Endodermal cell (in vitro differentiated cells): Measurements from ENCODE around the gene APBA1. TPM values are rescaled to one million over a fixed set of nuclear protein-coding genes. Genes with fewer than 3 reads are reported as not detected.
A peak's percentile ranks its signal among the peaks of the same experiment; 100 is the strongest.

Experiments
- DNase-seq: peaks from one replicate; pipeline ENCODE4 v3.0.0-alpha.2; 2017
- H3K27ac ChIP-seq: 2 replicates; pipeline ENCODE4 v1.5.1; 2013; ENCODE audit warnings: mild to moderate bottlenecking, low read depth, low read length, moderate library complexity
- H3K27me3 ChIP-seq: 2 replicates; pipeline ENCODE4 v1.6.1; 2013; ENCODE audit warnings: mild to moderate bottlenecking, low read length, moderate library complexity; ENCODE audit not compliant: insufficient read depth, control insufficient read depth, poor library complexity, severe bottlenecking
- H3K36me3 ChIP-seq: 2 replicates; pipeline ENCODE4 v1.7.0; 2013; ENCODE audit warnings: mild to moderate bottlenecking, low read length, moderate library complexity; ENCODE audit not compliant: control insufficient read depth, insufficient read depth
- H3K4me1 ChIP-seq: one replicate; pipeline ENCODE4 v1.7.0; 2013; ENCODE audit warnings: low read length; ENCODE audit not compliant: control insufficient read depth, insufficient read depth
- H3K4me3 ChIP-seq: 2 replicates; pipeline ENCODE4 v1.5.1; 2013; ENCODE audit warnings: mild to moderate bottlenecking, low read length, moderate library complexity
- H3K9ac ChIP-seq: 2 replicates; pipeline ENCODE4 v1.6.1; 2013; ENCODE audit warnings: mild to moderate bottlenecking, low read length, moderate library complexity; ENCODE audit not compliant: poor library complexity, severe bottlenecking; ENCODE audit errors: extremely low read depth
- H3K9me3 ChIP-seq: 2 replicates; pipeline ENCODE4 v1.6.1; 2013; ENCODE audit warnings: mild to moderate bottlenecking, low read length, moderate library complexity; ENCODE audit not compliant: control insufficient read depth
- H3K27ac Mint-ChIP-seq: 2 replicates; pipeline ENCODE4 v1.8.0; 2020; ENCODE audit warnings: mixed read lengths
- H3K27me3 Mint-ChIP-seq: 2 replicates; pipeline ENCODE4 v1.8.0; 2021; ENCODE audit warnings: mild to moderate bottlenecking, mixed read lengths; ENCODE audit not compliant: insufficient read depth
- H3K36me3 Mint-ChIP-seq: 2 replicates; pipeline ENCODE4 v1.8.0; 2020; ENCODE audit warnings: low read depth, mixed read lengths
- H3K4me1 Mint-ChIP-seq: 2 replicates; pipeline ENCODE4 v1.8.0; 2020; ENCODE audit warnings: mixed read lengths
- H3K4me3 Mint-ChIP-seq: 2 replicates; pipeline ENCODE4 v1.8.0; 2020; ENCODE audit warnings: mild to moderate bottlenecking, moderate library complexity, mixed read lengths
- H3K9me3 Mint-ChIP-seq: 2 replicates; pipeline ENCODE4 v1.8.0; 2020; ENCODE audit warnings: mild to moderate bottlenecking, mixed read lengths
- WGBS, 2 experiments: methylation state at CpG; one replicate each; pipeline versions ENCODE4 v1.1.5 to v1.1.7; 2013; ENCODE audit warnings: missing lambda C conversion rate in 2 of 2, mixed read lengths in 1 of 2; ENCODE audit not compliant: insufficient coverage in 1 of 2, insufficient read length in 1 of 2; 5-methylcytosine and 5-hydroxymethylcytosine counted together
- total RNA-seq, 2 donors: library from RNA; stranded (reverse); fragmentation: NEBNext Ultra II Directional in 1 of 2; extraction: Animal tissue kit (Norgen Biotek cat#: 25700) in 1 of 2; gene quantifications; 2 replicates in 1 of 2; 3 replicates in 1 of 2; pipeline ENCODE4 v1.2.1, GENCODE V29; 2021
- TF ChIP-seq, protein P1 (sequence below): fragments of 200-600 bp; sonication (generic); conservative IDR thresholded peaks from 2 replicates; pipeline ENCODE4 v1.5.0; 2021; ENCODE audit warnings: antibody characterized with exemption, mild to moderate bottlenecking

Gene APBA1
- total RNA-seq, 2 donors from 2014 or later = 0.51 to 0.75 TPM

GRCh38 chr9:69421908-69422801 lies 250.0 kb downstream of the APBA1 start:
- Histone ChIP-seq H3K4me1 (no peaks in the 10 kb centered on the region), H3K36me3 (no peaks in the 10 kb centered on the region), H3K9ac (no peak overlapping the region), H3K27ac (no peak overlapping the region), H3K4me3 (no peak overlapping the region), H3K27me3 (no peaks in the 10 kb centered on the region), H3K9me3 (peaks cover 5% of the 10 kb centered on the region)
- Mint-ChIP-seq H3K4me1 (no peaks in the 10 kb centered on the region), H3K36me3 (peaks cover 6% of the 10 kb centered on the region), H3K27me3 (no peaks in the 10 kb centered on the region), H3K9me3 (peaks cover 31% of the 10 kb centered on the region), H3K27ac (no peak overlapping the region), H3K4me3 (no peak overlapping the region)
- peak; percentile 86 for DNase-seq
- WGBS, 2 experiments = 62 to 94% methylated on average over 8 to 16 of the region's 16 CpGs
- TF ChIP-seq, protein P1, sequence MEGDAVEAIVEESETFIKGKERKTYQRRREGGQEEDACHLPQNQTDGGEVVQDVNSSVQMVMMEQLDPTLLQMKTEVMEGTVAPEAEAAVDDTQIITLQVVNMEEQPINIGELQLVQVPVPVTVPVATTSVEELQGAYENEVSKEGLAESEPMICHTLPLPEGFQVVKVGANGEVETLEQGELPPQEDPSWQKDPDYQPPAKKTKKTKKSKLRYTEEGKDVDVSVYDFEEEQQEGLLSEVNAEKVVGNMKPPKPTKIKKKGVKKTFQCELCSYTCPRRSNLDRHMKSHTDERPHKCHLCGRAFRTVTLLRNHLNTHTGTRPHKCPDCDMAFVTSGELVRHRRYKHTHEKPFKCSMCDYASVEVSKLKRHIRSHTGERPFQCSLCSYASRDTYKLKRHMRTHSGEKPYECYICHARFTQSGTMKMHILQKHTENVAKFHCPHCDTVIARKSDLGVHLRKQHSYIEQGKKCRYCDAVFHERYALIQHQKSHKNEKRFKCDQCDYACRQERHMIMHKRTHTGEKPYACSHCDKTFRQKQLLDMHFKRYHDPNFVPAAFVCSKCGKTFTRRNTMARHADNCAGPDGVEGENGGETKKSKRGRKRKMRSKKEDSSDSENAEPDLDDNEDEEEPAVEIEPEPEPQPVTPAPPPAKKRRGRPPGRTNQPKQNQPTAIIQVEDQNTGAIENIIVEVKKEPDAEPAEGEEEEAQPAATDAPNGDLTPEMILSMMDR = peak; percentile 90

- Mint-ChIP-seq H3K4me1 (no peaks in the 10 kb centered on the region), H3K36me3 (peaks cover 4% of the 10 kb centered on the region), H3K9me3 (peaks cover 31% of the 10 kb centered on the region), H3K27ac (no peak overlapping the region), H3K27me3 (no peaks in the 10 kb centered on the region), H3K4me3 (no peak overlapping the region)
- H3K4me1 ChIP-seq = no peaks in the 10 kb centered on the region
- H3K27ac ChIP-seq = no peak overlapping the region
- H3K27me3 ChIP-seq = no peaks in the 10 kb centered on the region
- no peak overlapping the region for H3K4me3 ChIP-seq
- H3K36me3 ChIP-seq = no peaks in the 10 kb centered on the region
- TF ChIP-seq, protein P1 = no peak
- WGBS, 2 experiments = 87% methylated on average over 6 to 10 of the region's 10 CpGs
- no peak overlapping the region for H3K9ac ChIP-seq
- H3K9me3 ChIP-seq = peaks cover 5% of the 10 kb centered on the region
- DNase-seq = peak; percentile 24
These were observed 251.4 kb downstream of the APBA1 start for GRCh38 chr9:69420611-69421270.

DNA sequence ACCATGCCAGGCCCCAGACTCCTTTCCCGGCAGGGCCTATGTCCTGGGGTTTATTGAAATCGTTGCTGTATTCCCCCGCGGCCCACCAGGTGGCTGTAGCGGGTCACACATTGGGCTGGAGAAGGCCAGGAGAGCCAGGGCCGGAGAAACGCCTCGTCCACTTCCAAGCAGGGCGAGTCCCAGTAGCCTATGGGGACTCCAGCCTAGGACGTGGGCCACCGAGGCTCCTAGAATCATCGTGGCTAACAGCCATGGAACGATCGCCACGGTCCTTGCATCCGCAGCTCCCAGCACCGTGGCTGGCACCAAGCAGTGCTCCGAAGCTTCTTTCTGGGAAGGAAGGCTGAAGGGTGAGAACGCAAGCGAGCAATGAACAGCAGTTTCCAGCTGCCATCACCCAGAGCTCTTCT lies 259.4 kb downstream of the APBA1 start:
- TF ChIP-seq, protein P1 = peak; percentile 89
- peaks cover 23% of the 10 kb centered on the region for H3K4me1 Mint-ChIP-seq
- 58 to 63% methylated on average over 9 to 20 of the region's 20 CpGs for WGBS, 2 experiments

More for the DNA sequence above, 259.4 kb downstream of the APBA1 start:
- Histone ChIP-seq H3K9ac (no peak overlapping the region), H3K9me3 (peaks cover 10% of the 10 kb centered on the region), H3K4me1 (no peaks in the 10 kb centered on the region), H3K27ac (no peak overlapping the region), H3K36me3 (no peaks in the 10 kb centered on the region), H3K27me3 (no peaks in the 10 kb centered on the region), H3K4me3 (no peak overlapping the region)
- peak; percentile 96 for DNase-seq
- Mint-ChIP-seq H3K27ac (no peak overlapping the region), H3K4me3 (no peak overlapping the region), H3K27me3 (no peaks in the 10 kb centered on the region), H3K9me3 (peaks cover 17% of the 10 kb centered on the region), H3K36me3 (peaks cover 6% of the 10 kb centered on the region)
